Measurements from ENCODE around the gene ERCC6. TPM values are rescaled to one million over a fixed set of nuclear protein-coding genes. Genes with fewer than 3 reads are reported as not detected.

Gene ERCC6
- polyA plus RNA-seq, 1 of the 3 experiments (the other 2 are of a cell fraction), result 4.5 TPM

GRCh38 chr10:49523301-49523700, 15.6 kb downstream of the ERCC6 start:
- no peak overlapping the region for H3K9ac ChIP-seq
- H3K9me2 ChIP-seq, result no peaks in the 10 kb centered on the region
- peaks cover 48 to 73% of the 10 kb centered on the region in 2 experiments for H3K36me3 ChIP-seq (replicated peaks in 1 of 2; ENCODE audit: control insufficient read depth in 1 of 2, insufficient read depth in 2 of 2, low read length in 1 of 2)
- no peaks in the 10 kb centered on the region for H3K79me2 ChIP-seq (ENCODE audit: insufficient read depth)
- no peak overlapping the region for H3K4me2 ChIP-seq
- CTCF ChIA-PET, result interaction anchor here (7.3 to 15.9 kb wide), 3 partner anchors 11 to 866 kb away, joined by 64 to 425 read pairs (median 137); no protein-coding TSS in a partner anchor
- WGBS (ENCODE audit: low lambda C conversion rate), result 26% methylated on average over 1 of the region's 1 CpG
- no peaks in the 10 kb centered on the region for H3K27me3 ChIP-seq (ENCODE audit: insufficient read depth)
- TF ChIP-seq POLR2AphosphoS5 (IDR thresholded peaks at IDR 0.05; ENCODE audit: low read depth, low read length) (no peak), SMC3 (IDR thresholded peaks at IDR 0.05; ENCODE audit: low read depth, low read length) (no peak), MEF2A (IDR thresholded peaks at IDR 0.05; ENCODE audit: borderline replicate concordance, low read depth) (no peak), RCOR1 (IDR thresholded peaks at IDR 0.05; ENCODE audit: low read length) (no peak), MAX (IDR thresholded peaks at IDR 0.05; ENCODE audit: low read depth) (no peak), FOXM1 (IDR thresholded peaks at IDR 0.05; ENCODE audit: low read depth) (no peak), REST (IDR thresholded peaks at IDR 0.05; ENCODE audit: low read depth, low read length) (no peak), TEAD4 (IDR thresholded peaks at IDR 0.05; ENCODE audit: borderline replicate concordance, insufficient read depth) (no peak), NRF1 (IDR thresholded peaks at IDR 0.05; ENCODE audit: low read depth, low read length) (no peak), CHD2 (IDR thresholded peaks at IDR 0.05; ENCODE audit: low read length, partially characterized antibody) (no peak), TAF1 (IDR thresholded peaks at IDR 0.05; ENCODE audit: borderline replicate concordance, low read depth, low read length) (no peak), EZH2phosphoT487 (IDR thresholded peaks at IDR 0.05; ENCODE audit: borderline replicate concordance, low read depth) (no peak), RFX5 (IDR thresholded peaks at IDR 0.05; ENCODE audit: low read length) (no peak), SIN3A (IDR thresholded peaks at IDR 0.05; ENCODE audit: borderline replicate concordance, low read depth, low read length) (no peak), FOSL2 (IDR thresholded peaks at IDR 0.05; ENCODE audit: borderline replicate concordance, low read depth) (no peak), NFIC (IDR thresholded peaks at IDR 0.05; ENCODE audit: borderline replicate concordance) (no peak), EP300 (IDR thresholded peaks at IDR 0.05; ENCODE audit: borderline replicate concordance in 1 of 2, low read depth in 1 of 2, low read length in 1 of 2) (no peak), TCF12 (IDR thresholded peaks at IDR 0.05) (no peak), RXRA (IDR thresholded peaks at IDR 0.05; ENCODE audit: borderline replicate concordance, low read depth) (no peak)
- H3K4me3 ChIP-seq (ENCODE audit: low read depth in 2 of 2, low read length in 1 of 2), result no peak overlapping the region
- H2AFZ ChIP-seq (ENCODE audit: low read depth), result no peak overlapping the region
- H4K20me1 ChIP-seq (ENCODE audit: insufficient read depth), result peaks cover 6% of the 10 kb centered on the region
- POLR2A ChIA-PET, result no interaction called here
- no peak for DNase-seq
- no peaks in the 10 kb centered on the region for H3F3A ChIP-seq (replicated peaks; ENCODE audit: insufficient read depth)
- peaks cover 0 to 5% of the 10 kb centered on the region in 2 experiments; a peak in 2 of 4 replicates for H3K4me1 ChIP-seq (ENCODE audit: control insufficient read depth in 1 of 2, insufficient read depth in 2 of 2, low read depth in 1 of 2, low read length in 1 of 2)
- H3K27ac ChIP-seq (ENCODE audit: low read depth in 2 of 2, low read length in 1 of 2), result no peak overlapping the region
- no peaks in the 10 kb centered on the region for H3K9me3 ChIP-seq

Measured in SK-N-SH (cell line).